OCI-LY1 (cell line): ENCODE measurements around the gene MCOLN1.

ENCODE experiments used
- EZH2 ChIP-seq: fragments of 200-600 bp; sonication (generic), shearing (Covaris generic); IDR thresholded peaks from 2 replicates; pipeline ENCODE4 v1.8.0; 2017; ENCODE audit warnings: borderline replicate concordance, mixed run types, mild to moderate bottlenecking, antibody characterized with exemption, low read length, moderate library complexity, mixed read lengths
- TF ChIP-seq, protein P1 (sequence below): fragments of 200-600 bp; sonication (generic), shearing (Covaris generic); IDR thresholded peaks from 2 replicates; pipeline ENCODE4 v1.5.1; 2017; ENCODE audit warnings: mild to moderate bottlenecking, antibody characterized with exemption, low read length, moderate library complexity, mixed read lengths

DNA sequence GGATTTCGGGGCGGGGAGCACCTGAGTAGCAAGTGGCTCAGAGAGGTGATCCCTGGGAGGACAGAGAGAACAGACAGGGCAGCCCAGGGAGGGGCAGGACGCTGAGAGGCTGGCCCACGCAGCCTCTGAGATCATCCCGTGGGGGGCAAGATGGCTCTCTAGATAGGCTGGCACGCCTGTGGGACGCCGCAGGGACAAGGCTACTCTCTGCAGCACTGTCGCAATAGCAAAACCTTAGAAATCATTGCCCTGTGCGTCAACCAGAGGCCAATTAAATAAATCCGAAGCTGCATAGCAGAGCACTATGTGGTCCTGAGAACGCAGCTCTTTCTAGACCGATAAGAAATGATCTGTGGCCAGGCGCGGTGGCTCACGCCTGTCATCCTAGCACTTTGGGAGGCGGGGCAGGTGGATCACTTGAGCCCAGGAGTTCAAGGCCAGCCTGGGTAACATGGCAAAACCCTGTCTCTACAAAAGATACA, 38.7 kb upstream of the MCOLN1 start:
- TF ChIP-seq, protein P1, sequence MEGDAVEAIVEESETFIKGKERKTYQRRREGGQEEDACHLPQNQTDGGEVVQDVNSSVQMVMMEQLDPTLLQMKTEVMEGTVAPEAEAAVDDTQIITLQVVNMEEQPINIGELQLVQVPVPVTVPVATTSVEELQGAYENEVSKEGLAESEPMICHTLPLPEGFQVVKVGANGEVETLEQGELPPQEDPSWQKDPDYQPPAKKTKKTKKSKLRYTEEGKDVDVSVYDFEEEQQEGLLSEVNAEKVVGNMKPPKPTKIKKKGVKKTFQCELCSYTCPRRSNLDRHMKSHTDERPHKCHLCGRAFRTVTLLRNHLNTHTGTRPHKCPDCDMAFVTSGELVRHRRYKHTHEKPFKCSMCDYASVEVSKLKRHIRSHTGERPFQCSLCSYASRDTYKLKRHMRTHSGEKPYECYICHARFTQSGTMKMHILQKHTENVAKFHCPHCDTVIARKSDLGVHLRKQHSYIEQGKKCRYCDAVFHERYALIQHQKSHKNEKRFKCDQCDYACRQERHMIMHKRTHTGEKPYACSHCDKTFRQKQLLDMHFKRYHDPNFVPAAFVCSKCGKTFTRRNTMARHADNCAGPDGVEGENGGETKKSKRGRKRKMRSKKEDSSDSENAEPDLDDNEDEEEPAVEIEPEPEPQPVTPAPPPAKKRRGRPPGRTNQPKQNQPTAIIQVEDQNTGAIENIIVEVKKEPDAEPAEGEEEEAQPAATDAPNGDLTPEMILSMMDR = no peak
- no peak for TF ChIP-seq EZH2
